IMR-90 (cell line): ENCODE results near the gene ZNF716. TPM values are rescaled to one million over a fixed set of nuclear protein-coding genes. Genes with fewer than 3 reads are reported as not detected.

ENCODE experiments used
- ATAC-seq: fragments of 200-7000 bp; cut with Tn5 transposase; 2 replicates; pipeline ENCODE4 v1.9.1; 2020; ENCODE audit warnings: low read depth, mild to moderate bottlenecking, moderate library complexity
- BruUV-seq: library from RNA; stranded (reverse); fragments of 400-500 nt; replicated peaks from 2 replicates; lab custom pipeline; 2021; lab: Mats Ljungman, UMichigan
- CTCF ChIA-PET: fragments of 300-600 bp; formaldehyde crosslinking; extraction: SDS; loops from one replicate; lab custom pipeline; 2021; ENCODE audit warnings: antibody characterized with exemption; lab: Yijun Ruan, JAX
- POLR2A ChIA-PET: fragments of 300-600 bp; sonication (Branson Sonifier 250); formaldehyde crosslinking; loops from one replicate; lab custom pipeline; 2022; ENCODE audit warnings: antibody characterized with exemption; ENCODE audit not compliant: unreplicated experiment; lab: Charles Lee
- DNase-seq: peaks from one replicate; pipeline ENCODE4 v3.0.0; 2013
- H2AFZ ChIP-seq: replicated peaks from 2 replicates; pipeline ENCODE3; 2013; ENCODE audit warnings: low read length, mild to moderate bottlenecking; ENCODE audit not compliant: poor library complexity
- H2AK5ac ChIP-seq: 2 replicates; pipeline ENCODE4 v1.6.1; 2013; ENCODE audit warnings: low read depth, low read length, inconsistent platforms
- H2AK9ac ChIP-seq: replicated peaks from 2 replicates; pipeline ENCODE3; 2013; ENCODE audit warnings: mild to moderate bottlenecking, low read depth, low read length, moderate library complexity; ENCODE audit not compliant: poor library complexity
- H2BK120ac ChIP-seq: 2 replicates; pipeline ENCODE4 v1.6.1; 2013; ENCODE audit warnings: low read depth, low read length, inconsistent platforms
- H2BK15ac ChIP-seq: 3 replicates; pipeline ENCODE4 v1.6.1; 2013; ENCODE audit warnings: low read depth, low read length, inconsistent platforms
- H2BK20ac ChIP-seq: 2 replicates; pipeline ENCODE4 v1.6.1; 2013; ENCODE audit warnings: low read depth, mild to moderate bottlenecking, inconsistent platforms, low read length, moderate library complexity
- H2BK5ac ChIP-seq: 2 replicates; pipeline ENCODE4 v1.6.1; 2013; ENCODE audit warnings: mild to moderate bottlenecking, low read depth, low read length, inconsistent platforms; ENCODE audit not compliant: poor library complexity, severe bottlenecking
- H3K14ac ChIP-seq: replicated peaks from 2 replicates; pipeline ENCODE4 v1.6.1; 2013; ENCODE audit warnings: low read depth, low read length, inconsistent platforms
- H3K18ac ChIP-seq: 2 replicates; pipeline ENCODE4 v1.6.1; 2013; ENCODE audit warnings: low read depth, low read length, control low read depth
- H3K23ac ChIP-seq: 2 replicates; pipeline ENCODE4 v1.6.1; 2013; ENCODE audit warnings: low read depth, low read length, inconsistent platforms
- H3K27ac ChIP-seq: 2 replicates; pipeline ENCODE4 v1.5.1; 2013; ENCODE audit warnings: mild to moderate bottlenecking, control low read depth, low read length; ENCODE audit not compliant: insufficient read depth
- H3K27me3 ChIP-seq: 2 replicates; pipeline ENCODE4 v1.6.1; 2013; ENCODE audit warnings: low read length; ENCODE audit not compliant: control insufficient read depth, insufficient read depth
- H3K36me3 ChIP-seq: 2 replicates; pipeline ENCODE4 v1.6.1; 2013; ENCODE audit warnings: low read length, mixed read lengths; ENCODE audit not compliant: control insufficient read depth, insufficient read depth
- H3K4ac ChIP-seq: 2 replicates; pipeline ENCODE4 v1.6.1; 2013; ENCODE audit warnings: low read depth, low read length, inconsistent platforms
- H3K4me1 ChIP-seq: 2 replicates; pipeline ENCODE4 v1.6.1; 2013; ENCODE audit warnings: low read length, mixed read lengths; ENCODE audit not compliant: control insufficient read depth, insufficient read depth
- H3K4me2 ChIP-seq: 2 replicates; pipeline ENCODE4 v1.6.1; 2013; ENCODE audit warnings: low read depth, mild to moderate bottlenecking, control low read depth, low read length, moderate library complexity
- H3K4me3 ChIP-seq: 2 replicates; pipeline ENCODE4 v1.5.1; 2013; ENCODE audit warnings: low read depth, mild to moderate bottlenecking, control low read depth, low read length, moderate library complexity; ENCODE audit not compliant: insufficient read depth
- H3K56ac ChIP-seq: 2 replicates; pipeline ENCODE4 v1.6.1; 2013; ENCODE audit warnings: low read length, inconsistent platforms; ENCODE audit not compliant: insufficient read depth; ENCODE audit errors: extremely low read depth
- H3K79me1 ChIP-seq, 2 experiments: 2 replicates each; pipeline ENCODE4 v1.6.1; 2013; ENCODE audit warnings: low read length in 2 of 2, inconsistent platforms in 1 of 2, low read depth in 1 of 2
- H3K9ac ChIP-seq: 2 replicates; pipeline ENCODE4 v1.6.1; 2013; ENCODE audit warnings: low read depth, low read length, control low read depth
- H3K9me1 ChIP-seq: 2 replicates; pipeline ENCODE4 v1.6.1; 2013; ENCODE audit warnings: low read length, inconsistent platforms; ENCODE audit not compliant: insufficient read depth
- H3K9me3 ChIP-seq: 2 replicates; pipeline ENCODE4 v1.6.1; 2013; ENCODE audit warnings: low read length; ENCODE audit not compliant: control insufficient read depth, insufficient read depth
- H4K20me1 ChIP-seq: 2 replicates; pipeline ENCODE4 v1.6.1; 2013; ENCODE audit warnings: low read length, inconsistent platforms; ENCODE audit not compliant: insufficient read depth
- H4K5ac ChIP-seq: 2 replicates; pipeline ENCODE4 v1.6.1; 2013; ENCODE audit warnings: mild to moderate bottlenecking, low read depth, low read length, control low read depth
- H4K8ac ChIP-seq, 2 experiments: 2 replicates each; pipeline ENCODE4 v1.6.1; 2013; ENCODE audit warnings: low read depth in 2 of 2, low read length in 2 of 2, control low read depth in 1 of 2, inconsistent platforms in 1 of 2
- H4K91ac ChIP-seq: 2 replicates; pipeline ENCODE4 v1.6.1; 2013; ENCODE audit warnings: low read depth, low read length, inconsistent platforms; ENCODE audit not compliant: insufficient read depth
- BHLHE40 ChIP-seq: fragments of 150-350 bp; IDR thresholded peaks from 2 replicates; pipeline ENCODE4 v1.6.1; 2016; ENCODE audit warnings: mild to moderate bottlenecking, low read depth, low read length
- CEBPB ChIP-seq: IDR thresholded peaks from 2 replicates; pipeline ENCODE4 v1.6.1; 2012; ENCODE audit warnings: low read depth, low read length, improper control_type of control experiment
- CHD1 ChIP-seq: IDR thresholded peaks from 2 replicates; pipeline ENCODE4 v1.6.1; 2012; ENCODE audit warnings: low read depth, low read length, improper control_type of control experiment
- CTCF ChIP-seq: conservative IDR thresholded peaks from 2 replicates; pipeline ENCODE4 v1.5.1; 2012; ENCODE audit warnings: mild to moderate bottlenecking, low read depth, low read length, improper control_type of control experiment
- ELK1 ChIP-seq: fragments of 150-350 bp; IDR thresholded peaks from 2 replicates; pipeline ENCODE4 v1.6.1; 2016; ENCODE audit warnings: low read depth, mild to moderate bottlenecking, low read length, moderate library complexity, borderline replicate concordance
- FOS ChIP-seq: fragments of 150-350 bp; IDR thresholded peaks from 2 replicates; pipeline ENCODE4 v1.6.1; 2016; ENCODE audit warnings: low read depth, low read length
- MAFK ChIP-seq: IDR thresholded peaks from 2 replicates; pipeline ENCODE4 v1.6.1; 2012; ENCODE audit warnings: low read depth, low read length, improper control_type of control experiment
- MAZ ChIP-seq: IDR thresholded peaks from 2 replicates; pipeline ENCODE4 v1.6.1; 2012; ENCODE audit warnings: low read depth, mild to moderate bottlenecking, low read length, improper control_type of control experiment, moderate library complexity, borderline replicate concordance
- MXI1 ChIP-seq: IDR thresholded peaks from 2 replicates; pipeline ENCODE4 v1.6.1; 2012; ENCODE audit warnings: low read depth, mild to moderate bottlenecking, low read length, moderate library complexity, borderline replicate concordance
- POLR2A ChIP-seq: IDR thresholded peaks from 2 replicates; pipeline ENCODE4 v1.6.1; 2012; ENCODE audit warnings: mild to moderate bottlenecking, low read depth, low read length
- RAD21 ChIP-seq: IDR thresholded peaks from 2 replicates; pipeline ENCODE4 v1.6.1; 2012; ENCODE audit warnings: low read length, improper control_type of control experiment
- RCOR1 ChIP-seq: IDR thresholded peaks from 2 replicates; pipeline ENCODE4 v1.6.1; 2012; ENCODE audit warnings: mild to moderate bottlenecking, low read length, improper control_type of control experiment; ENCODE audit not compliant: insufficient replicate concordance
- RFX5 ChIP-seq: IDR thresholded peaks from 2 replicates; pipeline ENCODE4 v1.8.0; 2012; ENCODE audit warnings: low read depth, mild to moderate bottlenecking, low read length, moderate library complexity
- SMC3 ChIP-seq: fragments of 150-350 bp; IDR thresholded peaks from 2 replicates; pipeline ENCODE4 v1.6.1; 2016; ENCODE audit warnings: low read depth, mild to moderate bottlenecking, antibody characterized with exemption, low read length, moderate library complexity
- USF2 ChIP-seq: fragments of 150-350 bp; IDR thresholded peaks from 2 replicates; pipeline ENCODE4 v1.6.1; 2017; ENCODE audit warnings: mild to moderate bottlenecking, antibody characterized with exemption, low read length, low read depth
- WGBS, 2 experiments: methylation state at CpG; one replicate each; pipeline versions ENCODE4 v1.1.5 to v1.1.7; 2013; ENCODE audit warnings: missing lambda C conversion rate in 2 of 2; ENCODE audit not compliant: insufficient read length in 1 of 2; ENCODE audit errors: extremely low coverage in 2 of 2; 5-methylcytosine and 5-hydroxymethylcytosine counted together
- dilution Hi-C: fragments of 300-500 bp; cut with HindIII; formaldehyde crosslinking; loops from one replicate; pipeline ENCODE4 v1.14.3; 2018; ENCODE audit warnings: low sequenced_read_pairs; ENCODE audit not compliant: unreplicated experiment
- in situ Hi-C: fragments of 300-500 bp; cut with MboI; formaldehyde crosslinking; loops from 3 replicates; pipeline ENCODE4 v1.14.3; 2019; ENCODE audit warnings: low sequenced_read_pairs, inconsistent platforms, mixed read lengths
- intact Hi-C: fragments of 100-400 bp; cut with micrococcal nuclease; formaldehyde crosslinking; loops from 2 replicates; pipeline ENCODE4 v1.10.0; 2022
- polyA plus RNA-seq, 3 experiments: library from polyadenylated mRNA; depleted of rRNA; stranded (reverse); fragments of >200 nt; gene quantifications; 2 replicates each; pipeline ENCODE4 v1.2.3, GENCODE V29; 2012; ENCODE audit warnings: low replicate concordance in 1 of 3
- total RNA-seq: library from RNA; depleted of rRNA; stranded (reverse); fragments of >200 nt; gene quantifications from 2 replicates; pipeline ENCODE4 v1.2.3, GENCODE V29; 2012

Gene ZNF716
- total and polyA plus RNA-seq, 2 of the 4 experiments (the other 2 are of a cell fraction): not detected

GRCh38 chr7:57413529-57414398 is 36.2 kb upstream of the ZNF716 start:
- Histone ChIP-seq H2BK5ac (no peak overlapping the region), H3K4me1 (no peaks in the 10 kb centered on the region), H3K4ac (no peak overlapping the region), H3K9me3 (peaks cover 51% of the 10 kb centered on the region), H3K79me1 (no peaks in the 10 kb centered on the region), H2BK120ac (no peak overlapping the region), H3K36me3 (no peaks in the 10 kb centered on the region), H4K8ac (no peak overlapping the region), H2AFZ (no peak overlapping the region), H3K14ac (no peak overlapping the region), H2AK5ac (no peak overlapping the region), H4K5ac (no peak overlapping the region), H3K23ac (no peak overlapping the region), H3K56ac (no peak overlapping the region), H3K27ac (no peak overlapping the region), H3K4me3 (no peak overlapping the region), H2BK15ac (no peak overlapping the region), H3K4me2 (no peak overlapping the region), H3K18ac (no peak overlapping the region), H2AK9ac (no peak overlapping the region), H3K9me1 (no peaks in the 10 kb centered on the region), H2BK20ac (no peak overlapping the region), H3K9ac (no peak overlapping the region), H4K20me1 (no peaks in the 10 kb centered on the region), H3K27me3 (no peaks in the 10 kb centered on the region), H4K91ac (no peak overlapping the region)
- in situ Hi-C loops: no loop called here
- ATAC-seq: no peak
- 46% methylated on average over 4 of the region's 7 CpGs; no CpG with 5 or more reads in 1 of the 2 experiments for WGBS, 2 experiments
- intact Hi-C loops: no loop called here
- no TSS peak for BruUV-seq
- ChIA-PET CTCF (no interaction called here), POLR2A (no interaction called here)
- DNase-seq: no peak
- dilution Hi-C loops: no loop called here
- TF ChIP-seq USF2 (no peak), FOS (no peak), MAZ (no peak), POLR2A (no peak), RFX5 (no peak), RCOR1 (no peak), MAFK (no peak), BHLHE40 (no peak), MXI1 (no peak), ELK1 (no peak), CHD1 (no peak), SMC3 (no peak), RAD21 (no peak), CEBPB (no peak), CTCF (no peak)
